Measurements from ENCODE around the gene SPINT3. TPM values are rescaled to one million over a fixed set of nuclear protein-coding genes. Genes with fewer than 3 reads are reported as not detected.

Gene SPINT3
- total and polyA plus RNA-seq, 2 donors (not counting 1 experiment from before 2014, with no cell fraction given): not detected

DNA sequence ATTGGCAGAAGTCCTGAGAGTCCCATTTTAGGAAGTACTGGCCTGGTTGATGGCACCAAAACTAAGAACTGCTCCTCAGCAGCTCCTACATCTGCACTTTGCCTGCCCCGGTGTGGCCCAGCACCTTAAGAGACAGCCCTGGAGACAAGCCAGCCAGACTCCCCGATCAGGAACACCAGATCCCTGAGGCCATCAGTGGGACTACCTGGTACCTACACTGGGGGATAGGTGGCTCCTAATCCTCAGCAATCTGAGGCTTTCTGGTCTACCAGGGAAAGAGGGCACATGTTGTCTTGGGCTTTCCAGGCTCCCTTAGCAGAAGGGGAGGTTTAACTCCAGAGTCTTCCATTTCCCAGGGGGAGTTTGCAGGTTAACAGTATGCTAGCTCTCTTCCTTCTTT is 24.0 kb upstream of the SPINT3 start, which contains the start of gene WFDC6:
Gene WFDC6, minus strand, starts transcription at position 101 of the 400 bp plus-strand sequence. Its CDS starts 75 bp downstream, at position 26.
- Histone ChIP-seq H3K4me1 (ENCODE audit: control insufficient read depth, extremely low read depth, insufficient read depth, low read length) (no peaks in the 10 kb centered on the region), H3K4me3 (replicated peaks in 1 of 4; ENCODE audit: control extremely low read depth in 1 of 4, insufficient read depth in 1 of 4, low read depth in 3 of 4, low read length in 4 of 4) (no peak within 1 kb of the TSS), H3K27ac (ENCODE audit: insufficient read depth, low read length) (no peak within 1 kb of the TSS), H3K4me2 (ENCODE audit: extremely low read depth, insufficient read depth, low read length) (no peak within 1 kb of the TSS), H3K27me3 (ENCODE audit: control insufficient read depth, insufficient read depth, low read length) (no peaks in the 10 kb centered on the region), H3K9ac (ENCODE audit: insufficient read depth, low read length) (no peak within 1 kb of the TSS), H3K79me2 (ENCODE audit: control insufficient read depth, insufficient read depth, low read length) (no peaks in the 10 kb centered on the region), H4K20me1 (ENCODE audit: control insufficient read depth, extremely low read depth, insufficient read depth, low read length) (no peaks in the 10 kb centered on the region), H2AFZ (ENCODE audit: low read length) (no peak within 1 kb of the TSS), H3K9me3 (ENCODE audit: control insufficient read depth, insufficient read depth, low read depth, low read length) (no peaks in the 10 kb centered on the region), H3K36me3 (ENCODE audit: control insufficient read depth, insufficient read depth, low read length) (no peaks in the 10 kb centered on the region)
- no peak for DNase-seq (ENCODE audit: low read depth in 2 of 2)
- no peak for TF ChIP-seq EZH2 (IDR thresholded peaks at IDR 0.05; ENCODE audit: low read length, missing control alignments)
- TF ChIP-seq, protein P1, sequence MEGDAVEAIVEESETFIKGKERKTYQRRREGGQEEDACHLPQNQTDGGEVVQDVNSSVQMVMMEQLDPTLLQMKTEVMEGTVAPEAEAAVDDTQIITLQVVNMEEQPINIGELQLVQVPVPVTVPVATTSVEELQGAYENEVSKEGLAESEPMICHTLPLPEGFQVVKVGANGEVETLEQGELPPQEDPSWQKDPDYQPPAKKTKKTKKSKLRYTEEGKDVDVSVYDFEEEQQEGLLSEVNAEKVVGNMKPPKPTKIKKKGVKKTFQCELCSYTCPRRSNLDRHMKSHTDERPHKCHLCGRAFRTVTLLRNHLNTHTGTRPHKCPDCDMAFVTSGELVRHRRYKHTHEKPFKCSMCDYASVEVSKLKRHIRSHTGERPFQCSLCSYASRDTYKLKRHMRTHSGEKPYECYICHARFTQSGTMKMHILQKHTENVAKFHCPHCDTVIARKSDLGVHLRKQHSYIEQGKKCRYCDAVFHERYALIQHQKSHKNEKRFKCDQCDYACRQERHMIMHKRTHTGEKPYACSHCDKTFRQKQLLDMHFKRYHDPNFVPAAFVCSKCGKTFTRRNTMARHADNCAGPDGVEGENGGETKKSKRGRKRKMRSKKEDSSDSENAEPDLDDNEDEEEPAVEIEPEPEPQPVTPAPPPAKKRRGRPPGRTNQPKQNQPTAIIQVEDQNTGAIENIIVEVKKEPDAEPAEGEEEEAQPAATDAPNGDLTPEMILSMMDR (conservative IDR thresholded peaks at IDR 0.05 in 1 of 2, IDR thresholded peaks at IDR 0.05 in 1 of 2; ENCODE audit: low read depth in 1 of 2, low read length in 2 of 2): no peak

DNA sequence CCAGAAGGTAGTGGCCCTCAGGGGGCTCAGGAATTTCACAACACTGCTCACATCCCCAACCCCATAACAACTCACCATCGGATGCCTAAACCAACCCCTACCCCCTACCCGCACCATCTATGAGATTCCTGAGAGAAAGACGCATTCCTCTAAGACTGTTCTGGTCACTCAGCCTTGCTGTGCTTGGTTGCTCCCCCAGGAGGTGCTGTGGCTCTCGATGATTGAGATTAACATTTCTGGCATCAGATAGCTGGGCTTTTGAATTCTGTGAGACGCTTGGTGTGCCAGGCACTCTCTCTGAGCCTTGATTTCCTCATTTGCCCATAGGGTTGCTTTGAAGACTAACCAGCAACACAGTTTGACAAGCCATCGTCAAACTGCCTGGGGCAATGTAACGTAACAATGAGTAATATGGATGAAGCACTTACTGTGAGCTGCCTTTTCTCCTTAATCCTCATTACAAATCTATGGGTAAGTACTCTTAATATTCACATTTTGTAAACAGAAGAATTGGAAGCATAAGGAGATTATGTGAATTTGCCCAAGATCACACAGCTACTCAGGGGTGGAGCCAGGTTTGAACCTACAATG is 22.9 kb upstream of the SPINT3 start:
- TF ChIP-seq, protein P1 (conservative IDR thresholded peaks at IDR 0.05 in 1 of 2, IDR thresholded peaks at IDR 0.05 in 1 of 2; ENCODE audit: low read depth in 1 of 2, low read length in 2 of 2): no peak
- no peak for TF ChIP-seq EZH2 (IDR thresholded peaks at IDR 0.05; ENCODE audit: low read length, missing control alignments)
- H3K27ac ChIP-seq (ENCODE audit: insufficient read depth, low read length): no peak overlapping the region
- no peaks in the 10 kb centered on the region for H3K79me2 ChIP-seq (ENCODE audit: control insufficient read depth, insufficient read depth, low read length)
- H3K36me3 ChIP-seq (ENCODE audit: control insufficient read depth, insufficient read depth, low read length): no peaks in the 10 kb centered on the region
- H2AFZ ChIP-seq (ENCODE audit: low read length): no peak overlapping the region
- no peak overlapping the region for H3K4me3 ChIP-seq (replicated peaks in 1 of 4; ENCODE audit: control extremely low read depth in 1 of 4, insufficient read depth in 1 of 4, low read depth in 3 of 4, low read length in 4 of 4)
- no peak overlapping the region for H3K4me2 ChIP-seq (ENCODE audit: extremely low read depth, insufficient read depth, low read length)
- no peak overlapping the region for H3K9ac ChIP-seq (ENCODE audit: insufficient read depth, low read length)
- no peaks in the 10 kb centered on the region for H3K9me3 ChIP-seq (ENCODE audit: control insufficient read depth, insufficient read depth, low read depth, low read length)
- no peaks in the 10 kb centered on the region for H4K20me1 ChIP-seq (ENCODE audit: control insufficient read depth, extremely low read depth, insufficient read depth, low read length)
- no peak for DNase-seq (ENCODE audit: low read depth in 2 of 2)
- no peaks in the 10 kb centered on the region for H3K4me1 ChIP-seq (ENCODE audit: control insufficient read depth, extremely low read depth, insufficient read depth, low read length)
- no peaks in the 10 kb centered on the region for H3K27me3 ChIP-seq (ENCODE audit: control insufficient read depth, insufficient read depth, low read length)

DNA sequence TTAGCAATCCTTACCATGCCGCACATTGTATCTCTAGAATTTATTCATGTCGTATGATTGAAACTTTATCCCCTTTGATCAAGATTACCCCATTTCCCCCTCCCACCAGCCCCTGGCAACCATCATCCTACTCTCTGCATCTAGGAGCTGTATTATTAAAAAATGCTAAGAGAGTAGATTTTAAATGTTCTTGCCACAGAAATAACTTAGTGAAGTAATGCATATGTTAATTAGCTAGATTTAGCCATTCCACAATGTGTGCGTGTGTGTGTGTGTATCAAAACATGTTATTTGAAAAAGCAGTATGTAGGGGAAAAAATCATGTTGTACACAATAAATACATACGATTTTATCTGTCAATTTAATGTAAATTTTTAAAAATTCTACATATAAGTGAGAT is 11.9 kb upstream of the SPINT3 start:
- Histone ChIP-seq H4K20me1 (ENCODE audit: control insufficient read depth, extremely low read depth, insufficient read depth, low read length) (no peaks in the 10 kb centered on the region), H3K4me2 (ENCODE audit: extremely low read depth, insufficient read depth, low read length) (no peak overlapping the region), H3K9me3 (ENCODE audit: control insufficient read depth, insufficient read depth, low read depth, low read length) (no peaks in the 10 kb centered on the region), H3K36me3 (ENCODE audit: control insufficient read depth, insufficient read depth, low read length) (no peaks in the 10 kb centered on the region), H2AFZ (ENCODE audit: low read length) (no peak overlapping the region), H3K4me1 (ENCODE audit: control insufficient read depth, extremely low read depth, insufficient read depth, low read length) (no peaks in the 10 kb centered on the region), H3K27me3 (ENCODE audit: control insufficient read depth, insufficient read depth, low read length) (no peaks in the 10 kb centered on the region), H3K9ac (ENCODE audit: insufficient read depth, low read length) (no peak overlapping the region), H3K79me2 (ENCODE audit: control insufficient read depth, insufficient read depth, low read length) (no peaks in the 10 kb centered on the region), H3K4me3 (replicated peaks in 1 of 4; ENCODE audit: control extremely low read depth in 1 of 4, insufficient read depth in 1 of 4, low read depth in 3 of 4, low read length in 4 of 4) (no peak overlapping the region), H3K27ac (ENCODE audit: insufficient read depth, low read length) (no peak overlapping the region)
- no peak for TF ChIP-seq EZH2 (IDR thresholded peaks at IDR 0.05; ENCODE audit: low read length, missing control alignments)
- TF ChIP-seq, protein P1 (conservative IDR thresholded peaks at IDR 0.05 in 1 of 2, IDR thresholded peaks at IDR 0.05 in 1 of 2; ENCODE audit: low read depth in 1 of 2, low read length in 2 of 2): no peak
- no peak for DNase-seq (ENCODE audit: low read depth in 2 of 2)

All from fibroblast of lung (primary cell).